Esophagus muscularis mucosa (tissue), 4 donors: Measurements from ENCODE around the gene GPR62. TPM values are rescaled to one million over a fixed set of nuclear protein-coding genes. Genes with fewer than 3 reads are reported as not detected.

ENCODE experiments used
- DNase-seq: peaks from one replicate; pipeline ENCODE4 v3.0.0-alpha.2; 2017; ENCODE audit errors: extremely low spot score
- H3K27ac ChIP-seq, 4 donors: fragments of 200-600 bp; sonication (generic); replicated peaks in 1 of 4; 1 replicate in 3 of 4; 2 replicates in 1 of 4; pipeline ENCODE4 v1.5.1; 2016 to 2019; ENCODE audit warnings: mild to moderate bottlenecking in 1 of 4
- H3K27me3 ChIP-seq, 4 donors: fragments of 200-600 bp; sonication (generic); one replicate each; pipeline versions ENCODE4 v1.5.1 to v1.6.0; 2016 to 2019
- H3K36me3 ChIP-seq, 4 donors: fragments of 200-600 bp; sonication (generic); one replicate each; pipeline ENCODE4 v1.5.1; 2016 to 2019
- H3K4me1 ChIP-seq, 4 donors: fragments of 200-600 bp; sonication (generic); one replicate each; pipeline ENCODE4 v1.5.1; 2016 to 2019
- H3K4me3 ChIP-seq, 4 donors: fragments of 200-600 bp; sonication (generic); 1 replicate in 2 of 4; 2 replicates in 2 of 4; pipeline ENCODE4 v1.5.1; 2016 to 2019; ENCODE audit warnings: mild to moderate bottlenecking in 4 of 4, moderate library complexity in 1 of 4
- H3K9me3 ChIP-seq, 4 donors: fragments of 200-600 bp; sonication (generic); 1 replicate in 3 of 4; 2 replicates in 1 of 4; pipeline ENCODE4 v1.5.1; 2016 to 2019
- EP300 ChIP-seq: sonication (generic); formaldehyde crosslinking; IDR thresholded peaks from one replicate; pipeline ENCODE4 v1.6.1; 2017; ENCODE audit warnings: antibody characterized with exemption
- POLR2A ChIP-seq: fragments of 450-650 bp; IDR thresholded peaks from one replicate; pipeline ENCODE4 v1.6.1; 2017; ENCODE audit warnings: antibody characterized with exemption, moderate library complexity, mild to moderate bottlenecking, low read depth
- POLR2AphosphoS5 ChIP-seq, 2 donors: sonication (generic); formaldehyde crosslinking; IDR thresholded peaks; one replicate each; pipeline ENCODE4 v1.6.1; 2017; ENCODE audit warnings: antibody characterized with exemption in 2 of 2
- WGBS: methylation state at CpG from one replicate; pipeline ENCODE4 v1.1.5; 2018; 5-methylcytosine and 5-hydroxymethylcytosine counted together
- intact Hi-C: fragments of 100-400 bp; cut with DNase I; formaldehyde crosslinking; loops from one replicate; pipeline ENCODE4 v1.15.1; 2023
- total RNA-seq, 4 donors: library from RNA; depleted of rRNA; stranded (reverse); fragments of >200 nt; gene quantifications; one replicate each; pipeline versions ENCODE4 v1.1.0 to v1.2.1, GENCODE V29; 2016
- TF ChIP-seq, protein P1 (sequence below), 3 experiments: fragments of 200-600 bp in 2 of 3; fragments of 450-650 bp in 1 of 3; sonication (generic) in 2 of 3; IDR thresholded peaks; one replicate each; pipeline ENCODE4 v1.5.1; 2017 to 2019; ENCODE audit warnings: antibody characterized with exemption in 3 of 3, mild to moderate bottlenecking in 2 of 3, moderate library complexity in 1 of 3

The GPR62 gene
- total RNA-seq, 4 donors from 2014 or later = 0.11 to 0.42 (median 0.18) TPM

DNA sequence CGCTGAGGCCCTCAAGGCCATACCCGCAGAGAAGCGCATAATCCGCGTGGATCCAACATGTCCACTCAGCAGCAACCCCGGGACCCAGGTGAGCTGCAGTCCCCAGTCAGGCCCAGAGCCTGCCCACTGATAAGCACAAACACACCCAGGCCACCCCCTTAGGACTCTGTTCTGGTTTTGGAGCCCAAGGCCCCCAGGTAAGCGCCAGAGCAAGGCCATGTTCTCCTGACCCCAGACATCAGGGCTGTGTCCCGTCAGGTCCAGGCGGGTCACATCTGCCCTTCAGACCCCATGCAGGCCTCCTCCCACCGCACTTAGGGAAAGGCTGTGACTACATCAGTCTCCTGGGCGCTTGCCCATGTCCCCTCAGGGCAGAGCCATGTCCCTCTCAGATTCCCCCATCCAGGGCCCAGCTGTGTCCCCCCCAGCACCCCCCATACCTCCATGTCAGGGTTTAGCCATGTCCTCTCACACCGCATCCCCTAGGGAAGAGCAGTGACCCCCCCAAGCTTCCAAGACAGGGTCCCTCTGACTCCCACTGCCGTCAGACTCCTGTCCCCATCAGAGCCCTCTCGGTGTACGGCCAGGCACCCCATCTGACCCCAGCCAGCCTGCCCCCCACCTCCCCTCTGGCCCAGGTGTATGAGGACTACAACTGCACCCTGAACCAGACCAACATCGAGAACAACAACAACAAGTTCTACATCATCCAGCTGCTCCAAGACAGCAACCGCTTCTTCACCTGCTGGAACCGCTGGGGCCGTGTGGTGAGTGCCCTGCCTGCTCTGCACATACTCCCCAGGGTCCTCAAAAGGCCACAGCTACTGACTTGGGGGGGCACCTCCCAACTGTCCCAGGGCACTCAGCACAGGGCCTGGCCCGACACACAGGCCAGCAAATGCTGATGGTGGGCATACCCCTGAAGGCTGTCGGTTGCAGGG, 11.5 kb upstream of the GPR62 start:
- Histone ChIP-seq H3K4me1 (peaks cover 31 to 42% (median 33%) of the 10 kb centered on the region in 4 donors), H3K36me3 (peaks cover 0 to 53% (median 40%) of the 10 kb centered on the region in 4 donors), H3K4me3 (peak overlapping the region in 2 of 4 donors; percentile 78 to 85), H3K9me3 (no peaks in the 10 kb centered on the region), H3K27me3 (no peaks in the 10 kb centered on the region), H3K27ac (peak overlapping the region; percentile 88 to 95 (median 90))
- intact Hi-C loops = loop anchor here (2.0 to 5.0 kb wide), 2 partner anchors 31 to 199 kb away; partner anchors contain the start of genes ABHD14A and ABHD14B
- WGBS = 89% methylated on average over 8 of the region's 21 CpGs
- TF ChIP-seq, protein P1, sequence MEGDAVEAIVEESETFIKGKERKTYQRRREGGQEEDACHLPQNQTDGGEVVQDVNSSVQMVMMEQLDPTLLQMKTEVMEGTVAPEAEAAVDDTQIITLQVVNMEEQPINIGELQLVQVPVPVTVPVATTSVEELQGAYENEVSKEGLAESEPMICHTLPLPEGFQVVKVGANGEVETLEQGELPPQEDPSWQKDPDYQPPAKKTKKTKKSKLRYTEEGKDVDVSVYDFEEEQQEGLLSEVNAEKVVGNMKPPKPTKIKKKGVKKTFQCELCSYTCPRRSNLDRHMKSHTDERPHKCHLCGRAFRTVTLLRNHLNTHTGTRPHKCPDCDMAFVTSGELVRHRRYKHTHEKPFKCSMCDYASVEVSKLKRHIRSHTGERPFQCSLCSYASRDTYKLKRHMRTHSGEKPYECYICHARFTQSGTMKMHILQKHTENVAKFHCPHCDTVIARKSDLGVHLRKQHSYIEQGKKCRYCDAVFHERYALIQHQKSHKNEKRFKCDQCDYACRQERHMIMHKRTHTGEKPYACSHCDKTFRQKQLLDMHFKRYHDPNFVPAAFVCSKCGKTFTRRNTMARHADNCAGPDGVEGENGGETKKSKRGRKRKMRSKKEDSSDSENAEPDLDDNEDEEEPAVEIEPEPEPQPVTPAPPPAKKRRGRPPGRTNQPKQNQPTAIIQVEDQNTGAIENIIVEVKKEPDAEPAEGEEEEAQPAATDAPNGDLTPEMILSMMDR (IDR thresholded peaks at IDR 0.05) = no peak
- no peak for TF ChIP-seq POLR2AphosphoS5 (IDR thresholded peaks at IDR 0.05)
- DNase-seq = no peak

DNA sequence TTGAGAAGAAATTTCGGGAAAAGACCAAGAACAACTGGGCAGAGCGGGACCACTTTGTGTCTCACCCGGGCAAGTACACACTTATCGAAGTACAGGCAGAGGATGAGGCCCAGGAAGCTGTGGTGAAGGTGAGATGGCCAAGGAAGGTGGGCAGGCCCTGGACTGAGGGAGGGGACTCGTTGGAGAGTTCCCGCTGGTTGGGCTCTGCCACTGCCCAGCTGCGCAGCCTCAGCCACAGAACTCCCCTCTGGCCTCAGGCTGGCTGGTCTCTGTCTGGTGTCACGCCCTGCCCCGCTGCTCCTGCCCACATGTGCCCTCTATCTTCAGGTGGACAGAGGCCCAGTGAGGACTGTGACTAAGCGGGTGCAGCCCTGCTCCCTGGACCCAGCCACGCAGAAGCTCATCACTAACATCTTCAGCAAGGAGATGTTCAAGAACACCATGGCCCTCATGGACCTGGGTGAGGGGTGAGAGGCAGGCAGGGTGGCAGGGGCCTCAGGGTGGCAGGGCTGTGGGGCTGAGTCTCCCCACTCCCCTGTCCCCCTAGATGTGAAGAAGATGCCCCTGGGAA, 10.6 kb upstream of the GPR62 start:
- DNase-seq = no peak
- 89% methylated on average over 6 of the region's 11 CpGs for WGBS
- Histone ChIP-seq H3K4me1 (peaks cover 31 to 36% (median 33%) of the 10 kb centered on the region in 4 donors), H3K4me3 (no peak overlapping the region), H3K9me3 (no peaks in the 10 kb centered on the region), H3K27ac (no peak overlapping the region), H3K27me3 (no peaks in the 10 kb centered on the region), H3K36me3 (peaks cover 0 to 55% (median 43%) of the 10 kb centered on the region in 4 donors)
- intact Hi-C loops = loop anchor here (5.0 kb wide), 1 partner anchor 198 kb away; no protein-coding TSS in a partner anchor
- no peak for TF ChIP-seq POLR2A
- TF ChIP-seq POLR2AphosphoS5 (IDR thresholded peaks at IDR 0.05) = no peak
- TF ChIP-seq, protein P1 (IDR thresholded peaks at IDR 0.05) = no peak
- TF ChIP-seq EP300 = no peak

DNA sequence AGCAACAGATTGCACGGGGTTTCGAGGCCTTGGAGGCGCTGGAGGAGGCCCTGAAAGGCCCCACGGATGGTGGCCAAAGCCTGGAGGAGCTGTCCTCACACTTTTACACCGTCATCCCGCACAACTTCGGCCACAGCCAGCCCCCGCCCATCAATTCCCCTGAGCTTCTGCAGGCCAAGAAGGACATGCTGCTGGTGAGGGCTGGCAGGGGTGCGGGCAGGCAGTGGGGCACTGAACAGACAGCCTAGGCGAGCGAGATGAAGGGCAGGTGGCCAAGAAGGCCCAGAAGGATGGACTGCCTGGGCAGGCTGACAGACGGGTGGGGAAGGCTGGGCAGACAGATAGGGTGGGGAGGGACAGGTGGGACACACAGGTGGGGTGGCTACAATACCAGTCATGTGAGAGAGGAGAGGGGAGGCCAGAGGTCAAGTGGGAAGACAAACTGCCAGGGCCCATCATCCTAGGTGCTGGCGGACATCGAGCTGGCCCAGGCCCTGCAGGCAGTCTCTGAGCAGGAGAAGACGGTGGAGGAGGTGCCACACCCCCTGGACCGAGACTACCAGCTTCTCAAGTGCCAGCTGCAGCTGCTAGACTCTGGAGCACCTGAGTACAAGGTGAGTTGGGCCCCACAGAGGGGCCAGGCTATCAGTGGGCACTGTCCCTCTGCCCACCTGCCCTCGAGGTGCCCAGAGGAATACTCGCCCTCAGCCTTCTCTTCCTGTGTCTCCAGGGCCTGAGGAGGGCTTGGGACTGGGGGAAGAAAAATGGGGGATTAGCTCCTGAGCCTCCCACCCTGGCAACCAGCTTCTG, 9.9 kb upstream of the GPR62 start:
- Histone ChIP-seq H3K27me3 (no peaks in the 10 kb centered on the region), H3K9me3 (no peaks in the 10 kb centered on the region), H3K27ac (no peak overlapping the region), H3K4me3 (no peak overlapping the region), H3K4me1 (peaks cover 28 to 29% (median 29%) of the 10 kb centered on the region in 4 donors), H3K36me3 (peaks cover 0 to 57% (median 41%) of the 10 kb centered on the region in 4 donors)
- 88% methylated on average over 16 of the region's 18 CpGs for WGBS
- no peak for DNase-seq
- TF ChIP-seq, protein P1 (IDR thresholded peaks at IDR 0.05) = no peak
- no peak for TF ChIP-seq EP300
- no peak for TF ChIP-seq POLR2A
- TF ChIP-seq POLR2AphosphoS5 (IDR thresholded peaks at IDR 0.05) = no peak
- intact Hi-C loops = no loop called here

DNA sequence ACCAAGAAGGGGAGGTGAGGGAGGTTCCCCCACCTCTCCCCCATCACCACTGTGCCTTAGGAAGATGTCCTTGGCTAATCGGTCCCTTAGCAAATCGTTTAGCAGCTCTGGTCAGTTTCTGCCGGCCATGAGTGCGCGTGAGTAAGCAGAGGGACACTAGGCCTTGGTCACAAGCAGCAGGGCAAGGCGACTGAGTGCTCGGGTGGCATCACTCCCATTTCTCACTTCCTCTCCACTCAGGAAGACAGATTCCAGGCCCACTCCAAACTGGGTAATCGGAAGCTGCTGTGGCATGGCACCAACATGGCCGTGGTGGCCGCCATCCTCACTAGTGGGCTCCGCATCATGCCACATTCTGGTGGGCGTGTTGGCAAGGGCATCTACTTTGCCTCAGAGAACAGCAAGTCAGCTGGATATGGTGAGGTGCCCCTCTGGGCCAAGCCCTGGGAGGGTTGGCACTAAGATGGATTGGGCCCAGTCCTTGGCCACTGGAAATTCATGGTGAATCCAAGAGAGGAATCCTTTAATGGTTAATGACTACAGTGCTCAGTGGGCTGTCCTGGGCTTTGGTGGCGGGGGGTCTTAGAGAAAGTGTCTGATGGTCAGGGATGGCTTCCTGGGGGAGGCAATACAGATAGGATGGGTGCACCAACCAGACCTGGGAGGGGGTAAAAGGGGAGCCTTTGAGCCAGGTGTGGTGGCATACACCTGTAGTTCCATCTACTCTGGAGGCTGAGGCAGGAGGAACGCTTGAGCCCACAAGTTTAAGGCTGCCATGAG, 9.1 kb upstream of the GPR62 start:
- 91% methylated on average over 7 of the region's 14 CpGs for WGBS
- DNase-seq = no peak
- intact Hi-C loops = no loop called here

More for the DNA sequence above, 9.1 kb upstream of the GPR62 start:
- Histone ChIP-seq H3K4me1 (peaks cover 19 to 21% (median 20%) of the 10 kb centered on the region in 4 donors), H3K27me3 (no peaks in the 10 kb centered on the region), H3K36me3 (peaks cover 0 to 57% (median 41%) of the 10 kb centered on the region in 4 donors), H3K27ac (no peak overlapping the region), H3K4me3 (no peak overlapping the region), H3K9me3 (no peaks in the 10 kb centered on the region)
- TF ChIP-seq EP300 = no peak
- TF ChIP-seq, protein P1 (IDR thresholded peaks at IDR 0.05) = no peak
- no peak for TF ChIP-seq POLR2AphosphoS5 (IDR thresholded peaks at IDR 0.05)
- no peak for TF ChIP-seq POLR2A
